AG04450 (cell line): ENCODE measurements around the gene POLR1A. TPM values are rescaled to one million over a fixed set of nuclear protein-coding genes. Genes with fewer than 3 reads are reported as not detected.

ENCODE experiments used
- CTCF ChIA-PET: fragments of 300-600, 350-600 bp; formaldehyde crosslinking; extraction: SDS; loops from one replicate; lab custom pipeline; 2022; ENCODE audit warnings: antibody characterized with exemption, inconsistent platforms; lab: Charles Lee
- POLR2A ChIA-PET: fragments of 350-600 bp; formaldehyde crosslinking; extraction: SDS; loops from one replicate; lab custom pipeline; 2021; ENCODE audit warnings: antibody characterized with exemption, inconsistent platforms; lab: Yijun Ruan, JAX
- DNase-seq: peaks from one replicate; pipeline ENCODE4 v3.0.0-alpha.2; 2011; ENCODE audit warnings: low read depth, low spot score
- H3K27ac ChIP-seq: one replicate; pipeline ENCODE4 v1.5.1; 2012; ENCODE audit warnings: low read depth, low read length, control low read depth
- H3K27me3 ChIP-seq: one replicate; pipeline ENCODE4 v1.6.0; 2012; ENCODE audit warnings: low read length; ENCODE audit not compliant: control insufficient read depth, insufficient read depth
- H3K4me3 ChIP-seq: 2 replicates; pipeline ENCODE4 v1.5.1; 2011; ENCODE audit warnings: mild to moderate bottlenecking, low read depth, low read length, control low read depth
- H3K9me3 ChIP-seq: 2 replicates; pipeline ENCODE4 v1.5.1; 2012; ENCODE audit warnings: low read length; ENCODE audit not compliant: control insufficient read depth, insufficient read depth
- polyA plus RNA-seq: library from polyadenylated mRNA; depleted of rRNA; stranded (reverse); fragments of >200 nt; gene quantifications from 2 replicates; pipeline ENCODE4 v1.2.3, GENCODE V29; 2011
- TF ChIP-seq, protein P1 (sequence below): IDR thresholded peaks from 2 replicates; pipeline ENCODE4 v1.5.1; 2011; ENCODE audit warnings: low read depth, low read length, control low read depth, inconsistent platforms

Gene POLR1A
- polyA plus RNA-seq, 1 experiment, result 11.1 TPM

DNA sequence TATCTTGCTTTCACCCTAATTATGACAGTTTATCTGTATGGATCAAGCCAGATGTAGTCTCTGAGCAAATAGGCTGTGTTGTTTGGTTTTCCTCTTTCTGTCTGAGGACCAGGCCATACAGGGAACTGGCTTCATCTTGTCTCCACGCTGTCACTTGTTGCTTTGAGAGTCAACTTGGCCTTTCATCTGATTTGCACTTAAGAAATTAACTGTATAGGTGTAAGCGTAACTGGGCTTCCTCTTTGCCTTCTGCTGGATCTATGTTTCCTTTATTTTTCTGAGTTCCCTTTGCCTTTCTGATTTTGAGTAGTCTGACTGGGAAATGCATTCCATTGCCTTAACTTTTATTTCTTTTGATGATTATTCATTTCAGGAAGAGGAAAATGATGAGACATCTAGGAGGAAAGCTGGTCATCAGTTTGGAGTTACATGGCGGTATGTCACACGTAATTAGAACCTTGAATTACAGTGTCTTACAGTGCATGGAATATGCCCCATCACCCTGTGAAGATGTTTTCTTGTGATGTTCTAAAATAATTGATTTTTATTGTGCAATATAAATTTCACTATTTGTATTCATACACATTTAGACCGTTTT, 17.7 kb upstream of the POLR1A start:
- CTCF ChIA-PET, result no interaction called here
- POLR2A ChIA-PET, result no interaction called here
- H3K4me3 ChIP-seq, result no peak overlapping the region
- DNase-seq, result no peak
- TF ChIP-seq, protein P1, sequence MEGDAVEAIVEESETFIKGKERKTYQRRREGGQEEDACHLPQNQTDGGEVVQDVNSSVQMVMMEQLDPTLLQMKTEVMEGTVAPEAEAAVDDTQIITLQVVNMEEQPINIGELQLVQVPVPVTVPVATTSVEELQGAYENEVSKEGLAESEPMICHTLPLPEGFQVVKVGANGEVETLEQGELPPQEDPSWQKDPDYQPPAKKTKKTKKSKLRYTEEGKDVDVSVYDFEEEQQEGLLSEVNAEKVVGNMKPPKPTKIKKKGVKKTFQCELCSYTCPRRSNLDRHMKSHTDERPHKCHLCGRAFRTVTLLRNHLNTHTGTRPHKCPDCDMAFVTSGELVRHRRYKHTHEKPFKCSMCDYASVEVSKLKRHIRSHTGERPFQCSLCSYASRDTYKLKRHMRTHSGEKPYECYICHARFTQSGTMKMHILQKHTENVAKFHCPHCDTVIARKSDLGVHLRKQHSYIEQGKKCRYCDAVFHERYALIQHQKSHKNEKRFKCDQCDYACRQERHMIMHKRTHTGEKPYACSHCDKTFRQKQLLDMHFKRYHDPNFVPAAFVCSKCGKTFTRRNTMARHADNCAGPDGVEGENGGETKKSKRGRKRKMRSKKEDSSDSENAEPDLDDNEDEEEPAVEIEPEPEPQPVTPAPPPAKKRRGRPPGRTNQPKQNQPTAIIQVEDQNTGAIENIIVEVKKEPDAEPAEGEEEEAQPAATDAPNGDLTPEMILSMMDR, result no peak
- no peak overlapping the region for H3K27ac ChIP-seq
- no peaks in the 10 kb centered on the region for H3K27me3 ChIP-seq
- no peaks in the 10 kb centered on the region for H3K9me3 ChIP-seq

- H3K4me3 ChIP-seq, result no peak overlapping the region
- TF ChIP-seq, protein P1, result no peak
- H3K9me3 ChIP-seq, result no peaks in the 10 kb centered on the region
- no peak overlapping the region for H3K27ac ChIP-seq
- DNase-seq, result no peak
- CTCF ChIA-PET, result interaction anchor here (1.0 kb wide), 1 partner anchor 290 kb away, joined by 4 read pairs; no protein-coding TSS in a partner anchor
- POLR2A ChIA-PET, result no interaction called here
- no peaks in the 10 kb centered on the region for H3K27me3 ChIP-seq
Observed at GRCh38 chr2:86118130-86118529, 12.4 kb upstream of the POLR1A start.

DNA sequence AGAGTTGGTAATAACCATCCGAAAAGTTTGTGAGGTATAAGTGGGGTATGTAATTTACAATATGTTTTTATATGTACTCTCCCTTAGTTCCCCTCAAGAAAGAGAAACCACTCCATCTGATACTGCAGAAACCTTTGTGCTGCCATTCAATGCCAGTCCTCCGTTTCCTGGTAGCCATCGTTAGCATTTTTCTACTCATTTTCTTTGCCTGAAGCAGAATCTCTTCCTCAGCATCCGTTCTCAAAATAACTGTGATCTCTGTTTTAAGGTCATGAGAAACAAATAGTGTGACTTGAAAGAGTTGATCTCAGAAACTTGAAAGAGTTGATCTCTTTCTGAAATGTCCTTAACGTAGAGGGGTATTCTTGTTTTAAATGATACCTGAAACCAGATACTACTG, 1.3 kb upstream of the POLR1A start:
- CTCF ChIA-PET, result no interaction called here
- TF ChIP-seq, protein P1, result no peak
- DNase-seq, result no peak
- POLR2A ChIA-PET, result no interaction called here
- Histone ChIP-seq H3K27ac (no peak overlapping the region), H3K27me3 (no peaks in the 10 kb centered on the region), H3K9me3 (peaks cover 2% of the 10 kb centered on the region; the same call in 1 of the 2 replicates), H3K4me3 (peak overlapping the region; percentile 93)

GRCh38 chr2:86105969-86106945, 571 bp upstream of the POLR1A start, which contains the start of gene PTCD3:
PTCD3 (plus strand) TSS chr2:86106235; CDS start chr2:86106248, 13 bp downstream.
- Histone ChIP-seq H3K4me3 (peak within 1 kb of the TSS; percentile 93), H3K9me3 (peaks cover 2% of the 10 kb centered on the region; the same call in 1 of the 2 replicates), H3K27me3 (no peaks in the 10 kb centered on the region), H3K27ac (peak within 1 kb of the TSS; percentile 69)
- CTCF ChIA-PET, result interaction anchor here (0.7 to 1.4 kb wide), 3 partner anchors 18 to 279 kb away, joined by 3 to 5 read pairs (median 5); no protein-coding TSS in a partner anchor
- POLR2A ChIA-PET, result interaction anchor here (0.6 to 1.2 kb wide), 7 partner anchors 8 to 335 kb away, joined by 3 to 10 read pairs (median 3); partner anchors contain the start of genes IMMT and KDM3A
- TF ChIP-seq, protein P1, result no peak
- peak; percentile 81 for DNase-seq
